ENCODE data around the gene TMEM108. TPM values are rescaled to one million over a fixed set of nuclear protein-coding genes. Genes with fewer than 3 reads are reported as not detected.

The TMEM108 gene
- total RNA-seq, 6 experiments from 2014 or later: not detected

GRCh38 chr3:133393691-133394474 is 355.7 kb downstream of the TMEM108 start:
- no peak overlapping the region for H3K4me3 Mint-ChIP-seq
- no peak for DNase-seq
- peaks cover 6% of the 10 kb centered on the region for H3K27me3 Mint-ChIP-seq (ENCODE audit: insufficient read depth)
- TF ChIP-seq CTCF (IDR thresholded peaks at IDR 0.05): no peak
- H3K4me1 Mint-ChIP-seq (ENCODE audit: low read depth): peaks cover 16% of the 10 kb centered on the region
- H3K9me3 Mint-ChIP-seq: peaks cover 5% of the 10 kb centered on the region; the same call in 1 of the 2 replicates
- no peaks in the 10 kb centered on the region for H3K36me3 Mint-ChIP-seq (ENCODE audit: low read depth)
- H3K27ac Mint-ChIP-seq: no peak overlapping the region; the same call in 1 of the 2 replicates

- Mint-ChIP-seq H3K9me3 (peaks cover 5% of the 10 kb centered on the region; the same call in 1 of the 2 replicates), H3K4me3 (no peak overlapping the region), H3K27ac (no peak overlapping the region; the same call in 1 of the 2 replicates), H3K27me3 (ENCODE audit: insufficient read depth) (peaks cover 4% of the 10 kb centered on the region), H3K36me3 (ENCODE audit: low read depth) (no peaks in the 10 kb centered on the region), H3K4me1 (ENCODE audit: low read depth) (peaks cover 16% of the 10 kb centered on the region)
- no peak for DNase-seq
- no peak for TF ChIP-seq CTCF (IDR thresholded peaks at IDR 0.05)
These were observed 356.5 kb downstream of the TMEM108 start for GRCh38 chr3:133394561-133395311.

- H3K4me3 Mint-ChIP-seq: no peak overlapping the region
- peaks cover 5% of the 10 kb centered on the region; the same call in 1 of the 2 replicates for H3K9me3 Mint-ChIP-seq
- H3K27me3 Mint-ChIP-seq (ENCODE audit: insufficient read depth): peaks cover 2% of the 10 kb centered on the region
- H3K27ac Mint-ChIP-seq: no peak overlapping the region
- H3K4me1 Mint-ChIP-seq (ENCODE audit: low read depth): peaks cover 16% of the 10 kb centered on the region
- no peak for DNase-seq
- no peak for TF ChIP-seq CTCF (IDR thresholded peaks at IDR 0.05)
- H3K36me3 Mint-ChIP-seq (ENCODE audit: low read depth): no peaks in the 10 kb centered on the region
These were observed 358.7 kb downstream of the TMEM108 start for GRCh38 chr3:133396906-133397305.

GRCh38 chr3:133400006-133400515 is 361.9 kb downstream of the TMEM108 start, which contains the start of gene BFSP2:
BFSP2 (plus strand) TSS chr3:133400056; CDS start chr3:133400084, 28 bp downstream.
- Mint-ChIP-seq H3K4me3 (no peak within 1 kb of the TSS), H3K27ac (no peak within 1 kb of the TSS), H3K9me3 (no peaks in the 10 kb centered on the region), H3K36me3 (ENCODE audit: low read depth) (no peaks in the 10 kb centered on the region), H3K4me1 (ENCODE audit: low read depth) (peaks cover 4% of the 10 kb centered on the region), H3K27me3 (ENCODE audit: insufficient read depth) (peaks cover 4% of the 10 kb centered on the region)
- no peak for DNase-seq
- TF ChIP-seq CTCF (IDR thresholded peaks at IDR 0.05): no peak

GRCh38 chr3:133401374-133402135 is 363.4 kb downstream of the TMEM108 start:
- no peak for DNase-seq
- H3K36me3 Mint-ChIP-seq (ENCODE audit: low read depth): no peaks in the 10 kb centered on the region
- H3K27me3 Mint-ChIP-seq (ENCODE audit: insufficient read depth): peaks cover 4% of the 10 kb centered on the region
- no peaks in the 10 kb centered on the region for H3K4me1 Mint-ChIP-seq (ENCODE audit: low read depth)
- no peak overlapping the region for H3K4me3 Mint-ChIP-seq
- TF ChIP-seq CTCF (IDR thresholded peaks at IDR 0.05): no peak
- no peaks in the 10 kb centered on the region for H3K9me3 Mint-ChIP-seq
- H3K27ac Mint-ChIP-seq: no peak overlapping the region

Data from HFFc6 (cell line).